Stimulated activated memory B cell treated with anti-CD40 and anti-IgM and Interleukin-4, amounts not matched to agents 10 μg/mL and 1 μg/mL and 100 μg/mL, for 72 hours (primary cell): ENCODE results near the gene AFDN.

Experiments used
- ATAC-seq: fragments of 150-1000 bp; cut with Tn5 transposase; 2 replicates; pipeline ENCODE4 v1.10.0; 2021
- H3K27ac Mint-ChIP-seq: one replicate; pipeline ENCODE4 v1.8.0; 2022; ENCODE audit warnings: mild to moderate bottlenecking, mixed read lengths
- H3K27me3 Mint-ChIP-seq: one replicate; pipeline ENCODE4 v1.8.0; 2022; ENCODE audit warnings: mixed read lengths
- H3K36me3 Mint-ChIP-seq: one replicate; pipeline ENCODE4 v1.8.0; 2022; ENCODE audit warnings: mixed read lengths
- H3K4me1 Mint-ChIP-seq: one replicate; pipeline ENCODE4 v1.8.0; 2022; ENCODE audit warnings: mixed read lengths
- H3K4me3 Mint-ChIP-seq: one replicate; pipeline ENCODE4 v1.8.0; 2022; ENCODE audit warnings: mild to moderate bottlenecking, moderate library complexity, mixed read lengths
- H3K9me3 Mint-ChIP-seq: one replicate; pipeline ENCODE4 v1.8.0; 2022; ENCODE audit warnings: mixed read lengths

The AFDN gene

GRCh38 chr6:167840526-167841179 is 13.9 kb downstream of the AFDN start:
- no peak for ATAC-seq
- no peaks in the 10 kb centered on the region for H3K36me3 Mint-ChIP-seq

GRCh38 chr6:167841981-167842380 is 15.3 kb downstream of the AFDN start:
- Mint-ChIP-seq H3K4me3 (no peak overlapping the region), H3K36me3 (no peaks in the 10 kb centered on the region), H3K4me1 (peaks cover 16% of the 10 kb centered on the region), H3K27me3 (no peaks in the 10 kb centered on the region), H3K27ac (no peak overlapping the region), H3K9me3 (no peaks in the 10 kb centered on the region)
- ATAC-seq: no peak

More at GRCh38 chr6:167840526-167841179, 13.9 kb downstream of the AFDN start:
- no peak overlapping the region for H3K4me3 Mint-ChIP-seq
- no peaks in the 10 kb centered on the region for H3K27me3 Mint-ChIP-seq
- no peak overlapping the region for H3K27ac Mint-ChIP-seq
- H3K4me1 Mint-ChIP-seq: peaks cover 13% of the 10 kb centered on the region
- no peaks in the 10 kb centered on the region for H3K9me3 Mint-ChIP-seq

- Mint-ChIP-seq H3K27ac (no peak overlapping the region), H3K27me3 (no peaks in the 10 kb centered on the region), H3K9me3 (no peaks in the 10 kb centered on the region), H3K4me3 (no peak overlapping the region), H3K4me1 (peaks cover 21% of the 10 kb centered on the region), H3K36me3 (no peaks in the 10 kb centered on the region)
- no peak for ATAC-seq
These were observed 15.7 kb downstream of the AFDN start for GRCh38 chr6:167842457-167842856.

GRCh38 chr6:167843023-167843422 is 16.3 kb downstream of the AFDN start:
- Mint-ChIP-seq H3K9me3 (no peaks in the 10 kb centered on the region), H3K27ac (no peak overlapping the region)
- no peak for ATAC-seq

GRCh38 chr6:167845856-167846255 is 19.1 kb downstream of the AFDN start:
- Mint-ChIP-seq H3K4me3 (no peak overlapping the region), H3K27ac (no peak overlapping the region), H3K27me3 (no peaks in the 10 kb centered on the region), H3K36me3 (no peaks in the 10 kb centered on the region), H3K9me3 (no peaks in the 10 kb centered on the region), H3K4me1 (peaks cover 45% of the 10 kb centered on the region)
- no peak for ATAC-seq

More at GRCh38 chr6:167843023-167843422, 16.3 kb downstream of the AFDN start:
- Mint-ChIP-seq H3K4me3 (no peak overlapping the region), H3K27me3 (no peaks in the 10 kb centered on the region), H3K36me3 (no peaks in the 10 kb centered on the region), H3K4me1 (peaks cover 27% of the 10 kb centered on the region)

- no peak overlapping the region for H3K27ac Mint-ChIP-seq
- peaks cover 57% of the 10 kb centered on the region for H3K4me1 Mint-ChIP-seq
- H3K9me3 Mint-ChIP-seq: no peaks in the 10 kb centered on the region
- H3K4me3 Mint-ChIP-seq: no peak overlapping the region
- H3K36me3 Mint-ChIP-seq: no peaks in the 10 kb centered on the region
- no peaks in the 10 kb centered on the region for H3K27me3 Mint-ChIP-seq
- no peak for ATAC-seq
These were observed 20.4 kb downstream of the AFDN start for GRCh38 chr6:167846997-167847606.

GRCh38 chr6:167847936-167848335 is 21.2 kb downstream of the AFDN start:
- no peak for ATAC-seq
- Mint-ChIP-seq H3K27ac (no peak overlapping the region), H3K4me1 (peaks cover 65% of the 10 kb centered on the region), H3K27me3 (no peaks in the 10 kb centered on the region), H3K4me3 (no peak overlapping the region), H3K36me3 (peaks cover 3% of the 10 kb centered on the region), H3K9me3 (no peaks in the 10 kb centered on the region)

GRCh38 chr6:167848783-167849182 is 22.1 kb downstream of the AFDN start:
- no peak for ATAC-seq
- Mint-ChIP-seq H3K4me3 (no peak overlapping the region), H3K27me3 (no peaks in the 10 kb centered on the region), H3K36me3 (peaks cover 5% of the 10 kb centered on the region), H3K27ac (no peak overlapping the region), H3K9me3 (no peaks in the 10 kb centered on the region), H3K4me1 (peaks cover 60% of the 10 kb centered on the region)

GRCh38 chr6:167849846-167850459 is 23.2 kb downstream of the AFDN start:
- no peak overlapping the region for H3K27ac Mint-ChIP-seq
- ATAC-seq: no peak
- H3K9me3 Mint-ChIP-seq: no peaks in the 10 kb centered on the region
- H3K36me3 Mint-ChIP-seq: peaks cover 5% of the 10 kb centered on the region
- H3K4me3 Mint-ChIP-seq: no peak overlapping the region
- peaks cover 58% of the 10 kb centered on the region for H3K4me1 Mint-ChIP-seq
- no peaks in the 10 kb centered on the region for H3K27me3 Mint-ChIP-seq

GRCh38 chr6:167850782-167851181 is 24.1 kb downstream of the AFDN start:
- Mint-ChIP-seq H3K9me3 (no peaks in the 10 kb centered on the region), H3K27me3 (no peaks in the 10 kb centered on the region), H3K4me1 (peaks cover 54% of the 10 kb centered on the region), H3K36me3 (peaks cover 5% of the 10 kb centered on the region), H3K4me3 (no peak overlapping the region), H3K27ac (no peak overlapping the region)
- ATAC-seq: no peak

- Mint-ChIP-seq H3K9me3 (no peaks in the 10 kb centered on the region), H3K4me3 (no peak overlapping the region), H3K27ac (no peak overlapping the region), H3K36me3 (peaks cover 5% of the 10 kb centered on the region), H3K4me1 (peaks cover 52% of the 10 kb centered on the region), H3K27me3 (no peaks in the 10 kb centered on the region)
- no peak for ATAC-seq
These were observed 24.8 kb downstream of the AFDN start for GRCh38 chr6:167851370-167851952.

GRCh38 chr6:167855825-167856425 is 29.2 kb downstream of the AFDN start:
- Mint-ChIP-seq H3K4me3 (no peak overlapping the region), H3K36me3 (peaks cover 5% of the 10 kb centered on the region), H3K27me3 (no peaks in the 10 kb centered on the region), H3K27ac (no peak overlapping the region), H3K4me1 (peaks cover 52% of the 10 kb centered on the region), H3K9me3 (peaks cover 2% of the 10 kb centered on the region)
- ATAC-seq: no peak

GRCh38 chr6:167856474-167856873 is 29.8 kb downstream of the AFDN start:
- Mint-ChIP-seq H3K4me3 (no peak overlapping the region), H3K9me3 (peaks cover 2% of the 10 kb centered on the region), H3K36me3 (peaks cover 5% of the 10 kb centered on the region), H3K27me3 (no peaks in the 10 kb centered on the region), H3K4me1 (peaks cover 51% of the 10 kb centered on the region), H3K27ac (no peak overlapping the region)
- ATAC-seq: no peak

GRCh38 chr6:167856999-167857660 is 30.4 kb downstream of the AFDN start:
- H3K27ac Mint-ChIP-seq: no peak overlapping the region
- no peak for ATAC-seq
- H3K27me3 Mint-ChIP-seq: no peaks in the 10 kb centered on the region
- peaks cover 10% of the 10 kb centered on the region for H3K36me3 Mint-ChIP-seq
- H3K4me1 Mint-ChIP-seq: peaks cover 50% of the 10 kb centered on the region
- H3K4me3 Mint-ChIP-seq: no peak overlapping the region
- H3K9me3 Mint-ChIP-seq: peaks cover 2% of the 10 kb centered on the region

GRCh38 chr6:167858086-167858591 is 31.4 kb downstream of the AFDN start:
- no peaks in the 10 kb centered on the region for H3K27me3 Mint-ChIP-seq

More at GRCh38 chr6:167858086-167858591, 31.4 kb downstream of the AFDN start:
- H3K4me1 Mint-ChIP-seq: peaks cover 40% of the 10 kb centered on the region
- no peak for ATAC-seq
- no peak overlapping the region for H3K4me3 Mint-ChIP-seq
- peaks cover 2% of the 10 kb centered on the region for H3K9me3 Mint-ChIP-seq
- H3K36me3 Mint-ChIP-seq: peaks cover 6% of the 10 kb centered on the region
- H3K27ac Mint-ChIP-seq: no peak overlapping the region
